OCI-LY3 (cell line): Measurements from ENCODE around the gene RNH1.

Experiments
- H2AFZ ChIP-seq: fragments of 200-600, 300-600 bp; shearing (Covaris generic); 2 replicates; pipeline ENCODE4 v1.6.0; 2014; ENCODE audit warnings: antibody characterized with exemption, low read depth, low read length
- H3K27ac ChIP-seq: fragments of 200-600, 300-600 bp; sonication (generic); 2 replicates; pipeline ENCODE4 v1.5.1; 2014; ENCODE audit warnings: mild to moderate bottlenecking, low read length, moderate library complexity, mixed read lengths
- H3K27me3 ChIP-seq: fragments of 200-600, 300-600 bp; sonication (generic); 2 replicates; pipeline ENCODE4 v1.6.1; 2014; ENCODE audit warnings: low read depth, low read length, mixed read lengths
- H3K36me3 ChIP-seq: fragments of 200-600, 300-600 bp; sonication (generic); replicated peaks from 2 replicates; pipeline ENCODE3; 2014; ENCODE audit warnings: low read depth, low read length, mixed read lengths
- H3K4me1 ChIP-seq: fragments of 300-600, 200-600 bp; sonication (generic); 2 replicates; pipeline ENCODE4 v1.6.1; 2014; ENCODE audit warnings: low read length, mixed read lengths
- H3K4me2 ChIP-seq: fragments of 200-600, 300-600 bp; sonication (generic); 2 replicates; pipeline ENCODE4 v1.6.1; 2014; ENCODE audit warnings: low read length, mixed read lengths
- H3K4me3 ChIP-seq: fragments of 300-600, 200-600 bp; sonication (generic); 2 replicates; pipeline ENCODE4 v1.5.1; 2014; ENCODE audit warnings: antibody characterized with exemption, mild to moderate bottlenecking, low read length, moderate library complexity
- H3K79me2 ChIP-seq: fragments of 300-600, 200-600 bp; shearing (Covaris generic); 2 replicates; pipeline ENCODE4 v1.6.1; 2014; ENCODE audit warnings: mild to moderate bottlenecking, low read length, mixed read lengths
- H3K9ac ChIP-seq: fragments of 300-600, 200-600 bp; shearing (Covaris generic); 2 replicates; pipeline ENCODE4 v1.6.0; 2014; ENCODE audit warnings: mild to moderate bottlenecking, low read length, moderate library complexity
- H3K9me3 ChIP-seq: fragments of 200-600, 300-600 bp; shearing (Covaris generic); 2 replicates; pipeline ENCODE4 v1.6.1; 2014; ENCODE audit warnings: low read length, mixed read lengths; ENCODE audit not compliant: insufficient read depth
- H4K20me1 ChIP-seq: fragments of 200-600, 300-600 bp; sonication (generic); 2 replicates; pipeline ENCODE4 v1.6.1; 2016; ENCODE audit warnings: low read length, mixed read lengths; ENCODE audit not compliant: insufficient read depth
- EZH2phosphoT487 ChIP-seq: fragments of 200-600 bp; shearing (Covaris generic); IDR thresholded peaks from 2 replicates; pipeline ENCODE4 v1.6.1; 2018; ENCODE audit warnings: antibody characterized with exemption, mixed run types, low read depth
- TF ChIP-seq, protein P1 (sequence below): fragments of 200-600, 300-600 bp; sonication (generic); IDR thresholded peaks from 2 replicates; pipeline ENCODE4 v1.5.1; 2014; ENCODE audit warnings: antibody characterized with exemption, low read length, low read depth

RNH1 gene

GRCh38 chr11:451738-452137, 55.3 kb downstream of the RNH1 start:
- Histone ChIP-seq H2AFZ (no peak overlapping the region), H3K27ac (no peak overlapping the region), H3K27me3 (no peaks in the 10 kb centered on the region), H3K9me3 (no peaks in the 10 kb centered on the region), H3K79me2 (peaks cover 63% of the 10 kb centered on the region), H4K20me1 (peaks cover 9% of the 10 kb centered on the region; the same call in 1 of the 2 replicates), H3K9ac (no peak overlapping the region), H3K4me1 (peaks cover 20% of the 10 kb centered on the region), H3K36me3 (peaks cover 12% of the 10 kb centered on the region), H3K4me3 (peak overlapping the region; percentile 86; the same call in 1 of the 2 replicates), H3K4me2 (peak overlapping the region; percentile 79; the same call in 1 of the 2 replicates)
- no peak for TF ChIP-seq EZH2phosphoT487
- TF ChIP-seq, protein P1, sequence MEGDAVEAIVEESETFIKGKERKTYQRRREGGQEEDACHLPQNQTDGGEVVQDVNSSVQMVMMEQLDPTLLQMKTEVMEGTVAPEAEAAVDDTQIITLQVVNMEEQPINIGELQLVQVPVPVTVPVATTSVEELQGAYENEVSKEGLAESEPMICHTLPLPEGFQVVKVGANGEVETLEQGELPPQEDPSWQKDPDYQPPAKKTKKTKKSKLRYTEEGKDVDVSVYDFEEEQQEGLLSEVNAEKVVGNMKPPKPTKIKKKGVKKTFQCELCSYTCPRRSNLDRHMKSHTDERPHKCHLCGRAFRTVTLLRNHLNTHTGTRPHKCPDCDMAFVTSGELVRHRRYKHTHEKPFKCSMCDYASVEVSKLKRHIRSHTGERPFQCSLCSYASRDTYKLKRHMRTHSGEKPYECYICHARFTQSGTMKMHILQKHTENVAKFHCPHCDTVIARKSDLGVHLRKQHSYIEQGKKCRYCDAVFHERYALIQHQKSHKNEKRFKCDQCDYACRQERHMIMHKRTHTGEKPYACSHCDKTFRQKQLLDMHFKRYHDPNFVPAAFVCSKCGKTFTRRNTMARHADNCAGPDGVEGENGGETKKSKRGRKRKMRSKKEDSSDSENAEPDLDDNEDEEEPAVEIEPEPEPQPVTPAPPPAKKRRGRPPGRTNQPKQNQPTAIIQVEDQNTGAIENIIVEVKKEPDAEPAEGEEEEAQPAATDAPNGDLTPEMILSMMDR, result no peak

DNA sequence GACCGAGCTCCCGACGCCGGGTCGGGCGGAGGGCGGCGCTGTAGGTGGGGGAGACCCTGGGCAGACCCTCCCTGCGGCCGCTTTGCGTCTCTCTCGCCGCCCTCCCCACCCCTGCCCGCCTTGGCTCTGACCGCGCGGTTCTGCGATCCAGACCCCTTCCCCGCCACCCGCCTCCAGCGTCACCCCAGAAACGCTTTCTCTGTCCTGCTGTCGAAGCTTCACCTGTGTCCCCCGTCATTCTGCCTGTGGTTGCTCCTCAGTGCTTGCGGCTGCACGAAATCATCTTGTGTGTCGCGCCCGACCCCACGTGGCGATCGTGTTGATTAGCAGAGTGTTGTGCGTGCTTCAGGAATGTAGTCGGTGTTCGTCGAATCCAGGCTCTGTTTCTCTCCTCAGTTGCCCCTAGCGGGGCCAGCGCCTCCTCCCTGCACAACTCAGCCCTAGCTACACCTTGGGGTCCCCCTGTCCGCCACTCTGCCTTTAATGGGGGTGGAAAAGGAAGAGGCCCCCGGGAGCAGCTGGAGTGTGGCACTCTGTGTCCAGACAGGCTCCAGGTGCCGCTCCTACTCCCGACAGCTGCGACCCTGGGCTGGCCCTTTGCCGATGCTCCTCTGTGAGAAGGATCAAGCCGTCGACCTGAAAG, 56.1 kb downstream of the RNH1 start:
- Histone ChIP-seq H3K4me3 (peak overlapping the region; percentile 86), H3K27me3 (no peaks in the 10 kb centered on the region), H3K9ac (peak overlapping the region; percentile 79), H3K4me1 (peaks cover 20% of the 10 kb centered on the region), H3K9me3 (no peaks in the 10 kb centered on the region), H2AFZ (no peak overlapping the region), H3K36me3 (peaks cover 12% of the 10 kb centered on the region), H3K27ac (no peak overlapping the region), H3K4me2 (peak overlapping the region; percentile 79), H4K20me1 (peaks cover 9% of the 10 kb centered on the region; the same call in 1 of the 2 replicates), H3K79me2 (peaks cover 58% of the 10 kb centered on the region)
- TF ChIP-seq, protein P1, result peak; percentile 49
- TF ChIP-seq EZH2phosphoT487, result no peak

- Histone ChIP-seq H3K4me3 (peak within 1 kb of the TSS; percentile 86), H3K4me1 (peaks cover 20% of the 10 kb centered on the region), H3K4me2 (peak within 1 kb of the TSS; percentile 79), H3K9me3 (no peaks in the 10 kb centered on the region), H3K27ac (peak within 1 kb of the TSS; percentile 83), H3K36me3 (peaks cover 12% of the 10 kb centered on the region), H2AFZ (peak within 1 kb of the TSS; percentile 64; the same call in 1 of the 2 replicates), H3K79me2 (peaks cover 50% of the 10 kb centered on the region), H4K20me1 (peaks cover 9% of the 10 kb centered on the region; the same call in 1 of the 2 replicates), H3K27me3 (no peaks in the 10 kb centered on the region), H3K9ac (peak within 1 kb of the TSS; percentile 79)
- TF ChIP-seq, protein P1, result no peak
- TF ChIP-seq EZH2phosphoT487, result no peak
Measured at GRCh38 chr11:449889-450808, 56.9 kb downstream of the RNH1 start, which contains the start of gene PTDSS2. Gene PTDSS2 (plus strand): TSS chr11:450279. CDS start chr11:450456, 177 bp downstream.
